Activated naive CD4-positive, alpha-beta T cell treated with anti-CD3 and anti-CD28 coated beads, Interleukin-2, amount 10 ng/mL, durations not matched to agents 7 days and 5 days (primary cell): ENCODE measurements around the gene GPHB5.

Experiments used
- CTCF ChIA-PET: fragments of 350-600 bp; sonication (Branson Sonifier 250); formaldehyde crosslinking; loops from one replicate; lab custom pipeline; 2021; ENCODE audit warnings: antibody characterized with exemption; lab: Charles Lee
- DNase-seq: peaks from one replicate; pipeline ENCODE4 v3.0.0-alpha.2; 2020
- H3K27ac Mint-ChIP-seq: one replicate; pipeline ENCODE4 v1.8.0; 2021; ENCODE audit warnings: mild to moderate bottlenecking, moderate library complexity, mixed read lengths
- H3K27me3 Mint-ChIP-seq: one replicate; pipeline ENCODE4 v1.8.0; 2021; ENCODE audit warnings: mild to moderate bottlenecking, mixed read lengths
- H3K36me3 Mint-ChIP-seq: one replicate; pipeline ENCODE4 v1.8.0; 2021; ENCODE audit warnings: mixed read lengths
- H3K4me1 Mint-ChIP-seq: one replicate; pipeline ENCODE4 v1.8.0; 2021; ENCODE audit warnings: mixed read lengths
- H3K4me3 Mint-ChIP-seq: one replicate; pipeline ENCODE4 v1.8.0; 2021; ENCODE audit warnings: mild to moderate bottlenecking, moderate library complexity, mixed read lengths
- H3K9me3 Mint-ChIP-seq: one replicate; pipeline ENCODE4 v1.8.0; 2021; ENCODE audit warnings: mixed read lengths

The GPHB5 gene

DNA sequence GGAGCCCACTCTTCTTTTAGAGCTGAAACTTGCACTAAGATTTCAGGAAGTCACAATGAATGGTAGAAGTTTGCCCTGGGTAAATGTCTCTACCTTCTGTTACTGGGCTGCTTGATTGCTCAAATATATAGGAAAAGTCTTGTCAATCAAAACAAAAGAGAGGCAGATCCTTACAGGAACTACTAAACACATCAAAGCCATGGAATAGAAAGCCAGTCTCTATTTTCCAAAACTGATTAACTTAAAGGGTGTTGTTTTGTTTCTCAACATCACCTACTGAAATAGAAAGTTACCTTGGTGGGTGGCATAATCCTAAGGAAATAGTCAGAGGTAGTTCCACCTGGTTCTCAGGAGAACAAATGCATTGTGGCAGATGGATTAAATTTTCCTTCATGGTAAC is at the start of gene GPHB5:
GPHB5 (minus strand) TSS at position 101 of the 400 bp plus-strand sequence. CDS start 1,086 bp downstream, outside the sequence.
- Mint-ChIP-seq H3K36me3 (no peaks in the 10 kb centered on the region), H3K27ac (no peak within 1 kb of the TSS), H3K4me3 (no peak within 1 kb of the TSS), H3K27me3 (peaks cover 2% of the 10 kb centered on the region), H3K4me1 (no peaks in the 10 kb centered on the region), H3K9me3 (no peaks in the 10 kb centered on the region)
- CTCF ChIA-PET: no interaction called here
- DNase-seq: no peak

- Mint-ChIP-seq H3K4me3 (no peak overlapping the region), H3K36me3 (peaks cover 2% of the 10 kb centered on the region), H3K4me1 (no peaks in the 10 kb centered on the region), H3K9me3 (peaks cover 3% of the 10 kb centered on the region), H3K27ac (no peak overlapping the region), H3K27me3 (no peaks in the 10 kb centered on the region)
- CTCF ChIA-PET: no interaction called here
- no peak for DNase-seq
Observed at GRCh38 chr14:63367742-63368364, 49.1 kb upstream of the GPHB5 start.

- H3K9me3 Mint-ChIP-seq: no peaks in the 10 kb centered on the region
- no peak overlapping the region for H3K4me3 Mint-ChIP-seq
- H3K27me3 Mint-ChIP-seq: peaks cover 7% of the 10 kb centered on the region
- H3K36me3 Mint-ChIP-seq: no peaks in the 10 kb centered on the region
- DNase-seq: no peak
- CTCF ChIA-PET: no interaction called here
- H3K27ac Mint-ChIP-seq: no peak overlapping the region
- no peaks in the 10 kb centered on the region for H3K4me1 Mint-ChIP-seq
Observed at GRCh38 chr14:63362389-63362819, 43.7 kb upstream of the GPHB5 start.

GRCh38 chr14:63361790-63362189 is 43.1 kb upstream of the GPHB5 start:
- no peak for DNase-seq
- Mint-ChIP-seq H3K36me3 (no peaks in the 10 kb centered on the region), H3K27me3 (peaks cover 7% of the 10 kb centered on the region), H3K4me1 (no peaks in the 10 kb centered on the region), H3K4me3 (no peak overlapping the region), H3K9me3 (no peaks in the 10 kb centered on the region), H3K27ac (no peak overlapping the region)
- CTCF ChIA-PET: no interaction called here

- no peak for DNase-seq
- CTCF ChIA-PET: no interaction called here
- Mint-ChIP-seq H3K36me3 (no peaks in the 10 kb centered on the region), H3K4me1 (no peaks in the 10 kb centered on the region), H3K27ac (no peak overlapping the region), H3K4me3 (no peak overlapping the region), H3K9me3 (no peaks in the 10 kb centered on the region), H3K27me3 (peaks cover 23% of the 10 kb centered on the region)
Observed at GRCh38 chr14:63357841-63358240, 39.1 kb upstream of the GPHB5 start.

- CTCF ChIA-PET: no interaction called here
Observed at GRCh38 chr14:63345826-63346225, 27.1 kb upstream of the GPHB5 start.

GRCh38 chr14:63344336-63344735 is 25.6 kb upstream of the GPHB5 start:
- H3K4me3 Mint-ChIP-seq: no peak overlapping the region
- H3K27ac Mint-ChIP-seq: no peak overlapping the region
- no peaks in the 10 kb centered on the region for H3K4me1 Mint-ChIP-seq
- H3K36me3 Mint-ChIP-seq: no peaks in the 10 kb centered on the region
- H3K27me3 Mint-ChIP-seq: peaks cover 36% of the 10 kb centered on the region
- DNase-seq: no peak
- CTCF ChIA-PET: no interaction called here
- no peaks in the 10 kb centered on the region for H3K9me3 Mint-ChIP-seq

More at GRCh38 chr14:63345826-63346225, 27.1 kb upstream of the GPHB5 start:
- Mint-ChIP-seq H3K4me3 (no peak overlapping the region), H3K27ac (no peak overlapping the region), H3K4me1 (no peaks in the 10 kb centered on the region), H3K27me3 (peaks cover 34% of the 10 kb centered on the region), H3K9me3 (no peaks in the 10 kb centered on the region), H3K36me3 (no peaks in the 10 kb centered on the region)
- no peak for DNase-seq

GRCh38 chr14:63343878-63344277 is 25.1 kb upstream of the GPHB5 start:
- Mint-ChIP-seq H3K4me3 (no peak overlapping the region), H3K36me3 (no peaks in the 10 kb centered on the region), H3K9me3 (no peaks in the 10 kb centered on the region), H3K27ac (no peak overlapping the region), H3K4me1 (no peaks in the 10 kb centered on the region), H3K27me3 (peaks cover 32% of the 10 kb centered on the region)
- CTCF ChIA-PET: no interaction called here
- DNase-seq: no peak

DNA sequence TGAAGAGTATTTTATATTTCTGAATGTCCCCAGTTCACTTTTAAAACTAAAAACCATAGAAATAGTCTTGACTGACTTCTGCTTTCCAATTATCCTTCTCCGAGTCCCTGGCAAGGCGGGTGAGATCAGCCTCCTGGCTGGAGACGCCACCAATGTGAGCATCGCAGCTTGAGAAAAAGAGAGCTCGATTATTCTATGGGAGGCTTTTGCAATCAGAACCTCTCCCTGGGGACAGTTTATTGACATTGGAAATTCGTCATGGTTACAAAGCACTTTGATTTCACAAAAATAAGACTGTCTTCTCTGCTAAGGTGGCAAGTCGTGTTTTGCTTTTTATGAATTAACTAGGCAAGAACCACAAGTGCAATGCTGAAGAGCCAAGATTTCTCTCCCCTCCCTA is 23.6 kb upstream of the GPHB5 start:
- Mint-ChIP-seq H3K27me3 (peaks cover 32% of the 10 kb centered on the region), H3K36me3 (no peaks in the 10 kb centered on the region), H3K4me1 (no peaks in the 10 kb centered on the region), H3K4me3 (no peak overlapping the region), H3K9me3 (no peaks in the 10 kb centered on the region), H3K27ac (no peak overlapping the region)
- CTCF ChIA-PET: no interaction called here
- DNase-seq: no peak

- no peak for DNase-seq
- H3K27me3 Mint-ChIP-seq: peaks cover 5% of the 10 kb centered on the region
- CTCF ChIA-PET: no interaction called here
- no peak overlapping the region for H3K27ac Mint-ChIP-seq
- H3K4me1 Mint-ChIP-seq: no peaks in the 10 kb centered on the region
- no peaks in the 10 kb centered on the region for H3K36me3 Mint-ChIP-seq
- no peaks in the 10 kb centered on the region for H3K9me3 Mint-ChIP-seq
- no peak overlapping the region for H3K4me3 Mint-ChIP-seq
Observed at GRCh38 chr14:63328787-63329737, 10.3 kb upstream of the GPHB5 start.

GRCh38 chr14:63326840-63327239 is 8.1 kb upstream of the GPHB5 start:
- H3K9me3 Mint-ChIP-seq: no peaks in the 10 kb centered on the region
- CTCF ChIA-PET: no interaction called here
- no peaks in the 10 kb centered on the region for H3K36me3 Mint-ChIP-seq
- H3K4me1 Mint-ChIP-seq: no peaks in the 10 kb centered on the region
- no peak overlapping the region for H3K4me3 Mint-ChIP-seq
- no peak overlapping the region for H3K27ac Mint-ChIP-seq
- DNase-seq: no peak
- H3K27me3 Mint-ChIP-seq: no peaks in the 10 kb centered on the region

GRCh38 chr14:63322897-63323573 is 4.3 kb upstream of the GPHB5 start:
- H3K36me3 Mint-ChIP-seq: no peaks in the 10 kb centered on the region
- CTCF ChIA-PET: no interaction called here
- H3K27ac Mint-ChIP-seq: no peak overlapping the region
- no peaks in the 10 kb centered on the region for H3K27me3 Mint-ChIP-seq
- H3K9me3 Mint-ChIP-seq: no peaks in the 10 kb centered on the region
- H3K4me3 Mint-ChIP-seq: no peak overlapping the region
- no peak for DNase-seq
- H3K4me1 Mint-ChIP-seq: no peaks in the 10 kb centered on the region

DNA sequence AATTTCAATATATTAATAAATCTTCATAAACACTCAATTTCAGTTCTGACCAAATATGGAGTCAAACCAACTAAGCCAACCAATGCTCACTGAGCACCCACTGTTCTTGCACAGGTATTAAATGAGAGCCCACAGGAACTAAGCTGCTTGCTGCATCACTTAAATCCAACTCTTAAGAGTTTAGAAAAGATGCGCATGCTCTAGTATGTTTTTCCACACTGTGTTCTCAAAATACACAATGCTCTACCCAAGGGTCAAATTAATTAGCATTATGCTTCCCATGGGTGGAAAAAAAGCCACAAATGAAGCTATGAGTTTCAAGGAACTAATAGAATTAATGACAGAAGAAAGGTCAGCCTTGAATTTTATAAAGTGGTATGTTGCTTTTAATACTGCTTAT is 3.7 kb upstream of the GPHB5 start:
- Mint-ChIP-seq H3K27me3 (no peaks in the 10 kb centered on the region), H3K4me3 (no peak overlapping the region), H3K4me1 (no peaks in the 10 kb centered on the region), H3K36me3 (no peaks in the 10 kb centered on the region), H3K27ac (no peak overlapping the region), H3K9me3 (no peaks in the 10 kb centered on the region)
- DNase-seq: no peak
- CTCF ChIA-PET: no interaction called here

GRCh38 chr14:63308723-63309317 is 9.9 kb downstream of the GPHB5 start:
- Mint-ChIP-seq H3K27me3 (peaks cover 20% of the 10 kb centered on the region), H3K27ac (no peak overlapping the region), H3K4me3 (no peak overlapping the region), H3K9me3 (no peaks in the 10 kb centered on the region), H3K36me3 (no peaks in the 10 kb centered on the region), H3K4me1 (no peaks in the 10 kb centered on the region)
- peak; percentile 27 for DNase-seq
- CTCF ChIA-PET: interaction anchor here (1.0 kb wide), 1 partner anchor 32 kb away, joined by 3 read pairs; no protein-coding TSS in a partner anchor
